Endodermal cell (in vitro differentiated cells): Measurements from ENCODE around the gene RABGEF1. TPM values are rescaled to one million over a fixed set of nuclear protein-coding genes. Genes with fewer than 3 reads are reported as not detected.

Experiments
- DNase-seq: peaks from one replicate; pipeline ENCODE4 v3.0.0-alpha.2; 2017
- H3K27ac ChIP-seq: 2 replicates; pipeline ENCODE4 v1.5.1; 2013; ENCODE audit warnings: mild to moderate bottlenecking, low read depth, low read length, moderate library complexity
- H3K27me3 ChIP-seq: 2 replicates; pipeline ENCODE4 v1.6.1; 2013; ENCODE audit warnings: mild to moderate bottlenecking, low read length, moderate library complexity; ENCODE audit not compliant: insufficient read depth, control insufficient read depth, poor library complexity, severe bottlenecking
- H3K36me3 ChIP-seq: 2 replicates; pipeline ENCODE4 v1.7.0; 2013; ENCODE audit warnings: mild to moderate bottlenecking, low read length, moderate library complexity; ENCODE audit not compliant: control insufficient read depth, insufficient read depth
- H3K4me1 ChIP-seq: one replicate; pipeline ENCODE4 v1.7.0; 2013; ENCODE audit warnings: low read length; ENCODE audit not compliant: control insufficient read depth, insufficient read depth
- H3K4me3 ChIP-seq: 2 replicates; pipeline ENCODE4 v1.5.1; 2013; ENCODE audit warnings: mild to moderate bottlenecking, low read length, moderate library complexity
- H3K9ac ChIP-seq: 2 replicates; pipeline ENCODE4 v1.6.1; 2013; ENCODE audit warnings: mild to moderate bottlenecking, low read length, moderate library complexity; ENCODE audit not compliant: poor library complexity, severe bottlenecking; ENCODE audit errors: extremely low read depth
- H3K9me3 ChIP-seq: 2 replicates; pipeline ENCODE4 v1.6.1; 2013; ENCODE audit warnings: mild to moderate bottlenecking, low read length, moderate library complexity; ENCODE audit not compliant: control insufficient read depth
- H3K27ac Mint-ChIP-seq: 2 replicates; pipeline ENCODE4 v1.8.0; 2020; ENCODE audit warnings: mixed read lengths
- H3K27me3 Mint-ChIP-seq: 2 replicates; pipeline ENCODE4 v1.8.0; 2021; ENCODE audit warnings: mild to moderate bottlenecking, mixed read lengths; ENCODE audit not compliant: insufficient read depth
- H3K36me3 Mint-ChIP-seq: 2 replicates; pipeline ENCODE4 v1.8.0; 2020; ENCODE audit warnings: low read depth, mixed read lengths
- H3K4me1 Mint-ChIP-seq: 2 replicates; pipeline ENCODE4 v1.8.0; 2020; ENCODE audit warnings: mixed read lengths
- H3K4me3 Mint-ChIP-seq: 2 replicates; pipeline ENCODE4 v1.8.0; 2020; ENCODE audit warnings: mild to moderate bottlenecking, moderate library complexity, mixed read lengths
- H3K9me3 Mint-ChIP-seq: 2 replicates; pipeline ENCODE4 v1.8.0; 2020; ENCODE audit warnings: mild to moderate bottlenecking, mixed read lengths
- CTCF ChIP-seq: fragments of 200-600 bp; sonication (generic); conservative IDR thresholded peaks from 2 replicates; pipeline ENCODE4 v1.5.0; 2021; ENCODE audit warnings: antibody characterized with exemption, mild to moderate bottlenecking
- WGBS, 2 experiments: methylation state at CpG; one replicate each; pipeline versions ENCODE4 v1.1.5 to v1.1.7; 2013; ENCODE audit warnings: missing lambda C conversion rate in 2 of 2, mixed read lengths in 1 of 2; ENCODE audit not compliant: insufficient coverage in 1 of 2, insufficient read length in 1 of 2; 5-methylcytosine and 5-hydroxymethylcytosine counted together
- total RNA-seq, 2 donors: library from RNA; stranded (reverse); fragmentation: NEBNext Ultra II Directional in 1 of 2; extraction: Animal tissue kit (Norgen Biotek cat#: 25700) in 1 of 2; gene quantifications; 2 replicates in 1 of 2; 3 replicates in 1 of 2; pipeline ENCODE4 v1.2.1, GENCODE V29; 2021

The RABGEF1 gene
- total RNA-seq, 2 donors from 2014 or later = 22.7 to 26.7 TPM

- H3K9me3 Mint-ChIP-seq = peaks cover 27% of the 10 kb centered on the region
- TF ChIP-seq CTCF = no peak
- Histone ChIP-seq H3K9ac (no peak overlapping the region), H3K36me3 (peaks cover 17% of the 10 kb centered on the region), H3K9me3 (peaks cover 34% of the 10 kb centered on the region), H3K27ac (no peak overlapping the region), H3K4me1 (no peaks in the 10 kb centered on the region), H3K4me3 (no peak overlapping the region), H3K27me3 (no peaks in the 10 kb centered on the region)
- H3K27ac Mint-ChIP-seq = no peak overlapping the region
- no peak overlapping the region for H3K4me3 Mint-ChIP-seq
- H3K4me1 Mint-ChIP-seq = no peaks in the 10 kb centered on the region
- H3K27me3 Mint-ChIP-seq = no peaks in the 10 kb centered on the region
- WGBS, 2 experiments = 90 to 100% methylated on average over 2 to 3 of the region's 3 CpGs
- DNase-seq = no peak
- H3K36me3 Mint-ChIP-seq = peaks cover 38% of the 10 kb centered on the region
These were observed 13.5 kb upstream of the RABGEF1 start for GRCh38 chr7:66727058-66727457.

DNA sequence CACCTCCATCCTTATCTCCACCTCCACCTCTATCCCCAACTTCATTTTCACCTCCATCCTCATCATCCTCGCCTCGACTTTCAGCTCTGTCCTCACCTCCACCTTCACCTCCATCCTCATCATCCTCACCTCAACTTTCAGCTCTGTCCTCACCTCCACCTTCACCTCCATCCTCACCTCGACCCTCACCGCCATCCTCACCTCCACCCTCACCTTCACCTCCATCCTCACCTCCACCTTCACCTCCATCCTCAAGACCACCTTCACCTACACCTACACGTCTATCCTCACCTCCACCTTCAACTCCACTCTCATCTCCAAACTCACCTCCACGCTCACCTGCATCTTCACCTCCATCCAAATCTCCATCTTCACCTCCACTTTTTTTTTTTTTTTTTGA lies 12.0 kb upstream of the RABGEF1 start:
- Histone ChIP-seq H3K4me3 (no peak overlapping the region), H3K9me3 (peaks cover 23% of the 10 kb centered on the region), H3K4me1 (no peaks in the 10 kb centered on the region), H3K36me3 (peaks cover 11% of the 10 kb centered on the region), H3K9ac (no peak overlapping the region), H3K27ac (no peak overlapping the region), H3K27me3 (no peaks in the 10 kb centered on the region)
- Mint-ChIP-seq H3K4me3 (no peak overlapping the region), H3K27ac (no peak overlapping the region), H3K36me3 (peaks cover 28% of the 10 kb centered on the region), H3K4me1 (no peaks in the 10 kb centered on the region), H3K9me3 (peaks cover 16% of the 10 kb centered on the region), H3K27me3 (no peaks in the 10 kb centered on the region)
- 86 to 97% methylated on average over 4 to 6 of the region's 6 CpGs for WGBS, 2 experiments
- no peak for TF ChIP-seq CTCF
- no peak for DNase-seq

- Histone ChIP-seq H3K4me3 (no peak overlapping the region), H3K27me3 (no peaks in the 10 kb centered on the region), H3K9ac (no peak overlapping the region), H3K27ac (no peak overlapping the region), H3K4me1 (no peaks in the 10 kb centered on the region), H3K36me3 (peaks cover 11% of the 10 kb centered on the region), H3K9me3 (peaks cover 16% of the 10 kb centered on the region)
- H3K27ac Mint-ChIP-seq = no peak overlapping the region
- no peaks in the 10 kb centered on the region for H3K27me3 Mint-ChIP-seq
- H3K4me1 Mint-ChIP-seq = no peaks in the 10 kb centered on the region
- 94% methylated on average over 3 of the region's 3 CpGs for WGBS, 2 experiments
- peaks cover 28% of the 10 kb centered on the region for H3K36me3 Mint-ChIP-seq
- peaks cover 11% of the 10 kb centered on the region for H3K9me3 Mint-ChIP-seq
- TF ChIP-seq CTCF = no peak
- no peak for DNase-seq
- no peak overlapping the region for H3K4me3 Mint-ChIP-seq
These were observed 11.3 kb upstream of the RABGEF1 start for GRCh38 chr7:66729274-66729673.
